ENCODE data around the gene NLRC5. TPM values are rescaled to one million over a fixed set of nuclear protein-coding genes. Genes with fewer than 3 reads are reported as not detected.
"Not testable (repeated sequence)": the region's sequence is repeated elsewhere in the genome, so short reads cannot be mapped to it uniquely, and the experiment has no call there.

NLRC5 gene
- total RNA-seq, 4 donors from 2014 or later, result 20.6 to 189 (median 43.2) TPM

- no peak for DNase-seq (ENCODE audit: low spot score)
- TF ChIP-seq CTCF (IDR thresholded peaks at IDR 0.05), result no peak
- no peak for ATAC-seq (ENCODE audit: low FRiP score)
Measured at GRCh38 chr16:57069053-57069452, 79.7 kb downstream of the NLRC5 start.

DNA sequence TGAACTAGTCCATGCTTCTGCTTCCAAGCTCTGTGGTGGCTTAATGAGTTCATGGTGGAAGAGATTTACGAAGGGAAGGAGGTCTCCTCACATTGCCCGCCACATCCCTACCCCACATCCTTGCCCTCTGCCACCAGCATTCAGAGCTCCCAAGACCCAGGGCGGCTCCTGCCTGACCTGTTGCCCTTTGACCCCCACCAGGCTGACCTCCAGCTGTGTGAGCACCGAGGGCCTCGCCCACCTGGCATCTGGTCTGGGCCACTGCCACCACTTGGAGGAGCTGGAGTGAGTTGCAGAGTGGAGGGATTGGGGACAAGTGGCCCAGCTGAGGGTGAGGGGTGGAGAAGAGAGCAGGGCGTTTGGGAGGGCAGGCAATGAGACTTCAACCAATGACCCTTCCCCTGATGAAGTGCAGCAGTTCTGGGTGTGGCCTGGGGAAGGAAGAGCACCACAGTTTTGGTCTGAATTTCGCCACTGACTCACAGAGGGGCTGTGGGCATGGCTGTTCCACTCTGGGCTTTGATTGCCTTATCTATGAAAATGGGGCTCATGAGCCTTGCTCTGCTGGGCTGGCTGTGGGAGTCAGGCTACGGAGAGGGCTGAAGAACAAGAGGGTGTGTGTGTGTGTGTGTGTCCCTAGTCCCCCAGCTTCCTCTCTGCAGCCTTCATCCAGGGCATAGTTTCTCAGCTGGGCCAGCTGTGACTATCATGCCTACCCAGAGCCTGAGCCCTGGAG is 80.4 kb downstream of the NLRC5 start:
- no peak for TF ChIP-seq CTCF (IDR thresholded peaks at IDR 0.05)
- DNase-seq (ENCODE audit: low spot score), result no peak
- ATAC-seq (ENCODE audit: low FRiP score), result no peak

GRCh38 chr16:57070424-57070823 is 81.1 kb downstream of the NLRC5 start:
- ATAC-seq (ENCODE audit: low FRiP score) (no peak), DNase-seq (ENCODE audit: low spot score) (no peak)
- TF ChIP-seq CTCF (IDR thresholded peaks at IDR 0.05), result no peak

GRCh38 chr16:57071081-57071732 is 81.8 kb downstream of the NLRC5 start:
- ATAC-seq (ENCODE audit: low FRiP score); DNase-seq (ENCODE audit: low spot score): not testable (repeated sequence)

- ATAC-seq (ENCODE audit: low FRiP score) (peak; percentile 78), DNase-seq (ENCODE audit: low spot score) (no peak)
Measured at GRCh38 chr16:57071831-57072582, 82.7 kb downstream of the NLRC5 start.

GRCh38 chr16:57072616-57073275 is 83.4 kb downstream of the NLRC5 start:
- no peak for TF ChIP-seq CTCF (IDR thresholded peaks at IDR 0.05)
- ATAC-seq (ENCODE audit: low FRiP score), result no peak
- DNase-seq (ENCODE audit: low spot score), result no peak

More at GRCh38 chr16:57071831-57072582, 82.7 kb downstream of the NLRC5 start:
- no peak for TF ChIP-seq CTCF (IDR thresholded peaks at IDR 0.05)

DNA sequence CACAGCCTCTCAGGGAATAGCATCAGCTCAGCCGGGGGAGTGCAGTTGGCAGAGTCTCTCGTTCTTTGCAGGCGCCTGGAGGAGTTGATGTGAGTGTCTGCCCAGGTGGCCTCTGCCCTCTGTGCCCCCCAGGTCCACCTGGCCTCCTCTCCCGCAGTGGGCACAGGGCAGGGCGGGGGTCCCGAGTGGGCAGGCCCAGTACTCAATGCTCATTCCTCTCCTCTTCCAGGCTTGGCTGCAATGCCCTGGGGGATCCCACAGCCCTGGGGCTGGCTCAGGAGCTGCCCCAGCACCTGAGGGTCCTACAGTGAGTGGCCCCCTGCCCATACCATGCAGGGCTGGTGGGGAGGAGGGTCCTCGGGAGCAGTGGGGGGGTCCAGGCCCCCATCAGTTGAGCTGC is 88.4 kb downstream of the NLRC5 start:
- DNase-seq (ENCODE audit: low spot score) (no peak), ATAC-seq (ENCODE audit: low FRiP score) (no peak)
- TF ChIP-seq CTCF (IDR thresholded peaks at IDR 0.05), result no peak

Data from omental fat pad (tissue), 4 donors.